ENCODE data around the gene ABHD16A. TPM values are rescaled to one million over a fixed set of nuclear protein-coding genes. Genes with fewer than 3 reads are reported as not detected.

ABHD16A gene
- total and polyA plus RNA-seq, 10 of the 15 experiments (the other 5 are each of a cell fraction or from before 2014, with no cell fraction given): 7.5 to 43.0 (median 32.9) TPM

DNA sequence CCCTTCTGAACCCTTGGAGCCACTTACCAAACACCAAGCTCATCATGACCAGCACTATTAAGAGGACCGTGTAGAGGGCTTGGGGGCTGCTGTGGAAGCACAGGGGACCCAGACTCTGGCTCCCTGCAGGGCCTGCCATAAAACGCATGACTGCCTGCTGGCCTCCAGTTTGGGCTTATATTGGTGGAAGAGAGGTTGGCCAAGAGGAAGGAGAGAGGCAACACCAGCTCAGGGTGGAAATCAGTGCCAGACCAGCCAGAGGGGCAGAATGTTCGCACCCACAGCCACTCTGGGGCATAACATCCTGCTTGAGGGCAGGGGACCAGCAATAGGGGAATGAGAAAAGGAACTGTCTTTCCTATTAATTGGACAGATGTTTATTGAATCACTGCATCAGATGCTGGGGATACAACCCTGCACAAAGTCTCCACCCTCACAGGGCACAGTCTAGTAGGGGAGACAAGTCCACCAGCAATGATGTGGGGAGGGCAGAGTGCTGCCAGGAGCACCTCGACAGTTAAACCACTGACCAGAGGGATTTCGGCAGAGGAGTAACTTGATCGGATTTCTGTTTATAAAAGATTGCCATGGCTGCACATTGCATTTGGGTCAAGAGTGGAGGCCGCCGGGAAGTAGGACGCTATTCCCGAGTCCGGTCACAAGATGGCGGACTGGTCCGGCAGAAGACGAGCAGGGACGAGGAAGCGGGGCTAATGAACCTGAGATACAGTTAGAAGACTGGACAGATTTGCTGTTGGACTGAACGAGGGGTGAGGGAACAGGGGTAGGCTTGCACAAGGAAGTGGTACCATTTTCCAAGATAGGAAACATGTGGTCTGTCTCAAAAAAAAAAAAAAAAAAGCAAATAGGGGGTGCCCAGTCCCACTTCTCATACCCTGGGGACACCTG, 22.6 kb downstream of the ABHD16A start, which contains the start of gene LY6G5C (continued):
- TF ChIP-seq, protein P1, sequence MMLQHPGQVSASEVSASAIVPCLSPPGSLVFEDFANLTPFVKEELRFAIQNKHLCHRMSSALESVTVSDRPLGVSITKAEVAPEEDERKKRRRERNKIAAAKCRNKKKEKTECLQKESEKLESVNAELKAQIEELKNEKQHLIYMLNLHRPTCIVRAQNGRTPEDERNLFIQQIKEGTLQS (IDR thresholded peaks at IDR 0.05; ENCODE audit: borderline replicate concordance, extremely low read depth, low read depth, low read length): no peak
- TF ChIP-seq IKZF2 (IDR thresholded peaks at IDR 0.05) (no peak), BCL11A (IDR thresholded peaks at IDR 0.05; ENCODE audit: low read depth, low read length) (no peak), TCF12 (IDR thresholded peaks at IDR 0.05; ENCODE audit: low read depth, low read length) (no peak), RUNX3 (IDR thresholded peaks at IDR 0.05; ENCODE audit: low read length) (peak; percentile 5; the same call in 1 of the 2 replicates), EZH2 (IDR thresholded peaks at IDR 0.05; ENCODE audit: borderline replicate concordance, control insufficient read depth, low read depth, low read length) (no peak), GATAD2B (conservative IDR thresholded peaks at IDR 0.05; ENCODE audit: low read depth) (no peak), NFXL1 (IDR thresholded peaks at IDR 0.05; ENCODE audit: borderline replicate concordance) (no peak), RBBP5 (conservative IDR thresholded peaks at IDR 0.05) (no peak), NRF1 (conservative IDR thresholded peaks at IDR 0.05; ENCODE audit: low read depth, low read length) (0 out of 2 replicates have a peak, but pooled peaks have one; percentile 7), ZNF274 (IDR thresholded peaks at IDR 0.05; ENCODE audit: insufficient read depth, insufficient read length) (no peak), SIN3A (IDR thresholded peaks at IDR 0.05; ENCODE audit: low read depth, low read length) (no peak), HDAC2 (IDR thresholded peaks at IDR 0.05) (no peak), CHD4 (IDR thresholded peaks at IDR 0.05) (no peak), FOS (IDR thresholded peaks at IDR 0.05; ENCODE audit: borderline replicate concordance, extremely low read depth, insufficient read length) (no peak), ZNF622 (IDR thresholded peaks at IDR 0.05) (no peak), TBL1XR1 (IDR thresholded peaks at IDR 0.05; ENCODE audit: low read depth, low read length) (no peak)
- TF ChIP-seq, protein P2, sequence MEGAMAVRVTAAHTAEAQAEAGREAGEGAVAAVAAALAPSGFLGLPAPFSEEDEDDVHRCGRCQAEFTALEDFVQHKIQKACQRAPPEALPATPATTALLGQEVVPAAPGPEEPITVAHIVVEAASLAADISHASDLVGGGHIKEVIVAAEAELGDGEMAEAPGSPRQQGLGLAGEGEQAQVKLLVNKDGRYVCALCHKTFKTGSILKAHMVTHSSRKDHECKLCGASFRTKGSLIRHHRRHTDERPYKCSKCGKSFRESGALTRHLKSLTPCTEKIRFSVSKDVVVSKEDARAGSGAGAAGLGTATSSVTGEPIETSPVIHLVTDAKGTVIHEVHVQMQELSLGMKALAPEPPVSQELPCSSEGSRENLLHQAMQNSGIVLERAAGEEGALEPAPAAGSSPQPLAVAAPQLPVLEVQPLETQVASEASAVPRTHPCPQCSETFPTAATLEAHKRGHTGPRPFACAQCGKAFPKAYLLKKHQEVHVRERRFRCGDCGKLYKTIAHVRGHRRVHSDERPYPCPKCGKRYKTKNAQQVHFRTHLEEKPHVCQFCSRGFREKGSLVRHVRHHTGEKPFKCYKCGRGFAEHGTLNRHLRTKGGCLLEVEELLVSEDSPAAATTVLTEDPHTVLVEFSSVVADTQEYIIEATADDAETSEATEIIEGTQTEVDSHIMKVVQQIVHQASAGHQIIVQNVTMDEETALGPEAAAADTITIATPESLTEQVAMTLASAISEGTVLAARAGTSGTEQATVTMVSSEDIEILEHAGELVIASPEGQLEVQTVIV (IDR thresholded peaks at IDR 0.05; ENCODE audit: borderline replicate concordance, partially characterized antibody): no peak
- TF ChIP-seq, protein P3, sequence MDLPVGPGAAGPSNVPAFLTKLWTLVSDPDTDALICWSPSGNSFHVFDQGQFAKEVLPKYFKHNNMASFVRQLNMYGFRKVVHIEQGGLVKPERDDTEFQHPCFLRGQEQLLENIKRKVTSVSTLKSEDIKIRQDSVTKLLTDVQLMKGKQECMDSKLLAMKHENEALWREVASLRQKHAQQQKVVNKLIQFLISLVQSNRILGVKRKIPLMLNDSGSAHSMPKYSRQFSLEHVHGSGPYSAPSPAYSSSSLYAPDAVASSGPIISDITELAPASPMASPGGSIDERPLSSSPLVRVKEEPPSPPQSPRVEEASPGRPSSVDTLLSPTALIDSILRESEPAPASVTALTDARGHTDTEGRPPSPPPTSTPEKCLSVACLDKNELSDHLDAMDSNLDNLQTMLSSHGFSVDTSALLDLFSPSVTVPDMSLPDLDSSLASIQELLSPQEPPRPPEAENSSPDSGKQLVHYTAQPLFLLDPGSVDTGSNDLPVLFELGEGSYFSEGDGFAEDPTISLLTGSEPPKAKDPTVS (IDR thresholded peaks at IDR 0.05; ENCODE audit: low read depth, low read length): no peak
- TF ChIP-seq, protein P4, sequence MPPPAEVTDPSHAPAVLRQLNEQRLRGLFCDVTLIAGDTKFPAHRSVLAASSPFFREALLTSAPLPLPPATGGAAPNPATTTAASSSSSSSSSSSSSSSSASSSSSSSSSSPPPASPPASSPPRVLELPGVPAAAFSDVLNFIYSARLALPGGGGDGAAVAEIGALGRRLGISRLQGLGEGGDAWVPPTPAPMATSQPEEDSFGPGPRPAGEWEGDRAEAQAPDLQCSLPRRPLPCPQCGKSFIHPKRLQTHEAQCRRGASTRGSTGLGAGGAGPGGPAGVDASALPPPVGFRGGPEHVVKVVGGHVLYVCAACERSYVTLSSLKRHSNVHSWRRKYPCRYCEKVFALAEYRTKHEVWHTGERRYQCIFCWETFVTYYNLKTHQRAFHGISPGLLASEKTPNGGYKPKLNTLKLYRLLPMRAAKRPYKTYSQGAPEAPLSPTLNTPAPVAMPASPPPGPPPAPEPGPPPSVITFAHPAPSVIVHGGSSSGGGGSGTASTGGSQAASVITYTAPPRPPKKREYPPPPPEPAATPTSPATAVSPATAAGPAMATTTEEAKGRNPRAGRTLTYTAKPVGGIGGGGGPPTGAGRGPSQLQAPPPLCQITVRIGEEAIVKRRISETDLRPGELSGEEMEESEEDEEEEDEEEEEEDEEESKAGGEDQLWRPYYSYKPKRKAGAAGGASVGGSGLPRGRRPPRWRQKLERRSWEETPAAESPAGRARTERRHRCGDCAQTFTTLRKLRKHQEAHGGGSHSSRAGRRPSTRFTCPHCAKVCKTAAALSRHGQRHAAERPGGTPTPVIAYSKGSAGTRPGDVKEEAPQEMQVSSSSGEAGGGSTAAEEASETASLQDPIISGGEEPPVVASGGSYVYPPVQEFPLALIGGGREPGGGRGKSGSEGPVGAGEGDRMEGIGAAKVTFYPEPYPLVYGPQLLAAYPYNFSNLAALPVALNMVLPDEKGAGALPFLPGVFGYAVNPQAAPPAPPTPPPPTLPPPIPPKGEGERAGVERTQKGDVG (CRISPR knock-in tag; IDR thresholded peaks at IDR 0.05): no peak
